Psoas muscle (tissue), 8 donors: ENCODE measurements around the gene CATSPER4. TPM values are rescaled to one million over a fixed set of nuclear protein-coding genes. Genes with fewer than 3 reads are reported as not detected.
A peak's percentile ranks its signal among the peaks of the same experiment; 100 is the strongest.

Experiments used
- ATAC-seq, 4 donors: fragments of 200-7000 bp; cut with Tn5 transposase; one replicate each; pipeline ENCODE4 v1.9.1; 2020; ENCODE audit warnings: moderate library complexity in 3 of 4, mild to moderate bottlenecking in 2 of 4
- DNase-seq, 2 donors: peaks; one replicate each; pipeline ENCODE4 v3.0.0-alpha.2; 2020
- H3K27ac ChIP-seq: fragments of 200-600 bp; one replicate; pipeline ENCODE4 v1.8.0; 2022
- H3K27me3 ChIP-seq, 3 donors: fragments of 200-600 bp in 1 of 3; one replicate each; pipeline versions ENCODE4 v1.6.1 to v1.8.0; 2013 to 2022; ENCODE audit warnings: low read length in 2 of 3, mild to moderate bottlenecking in 2 of 3, moderate library complexity in 1 of 3; ENCODE audit not compliant: insufficient read depth in 3 of 3
- H3K36me3 ChIP-seq, 2 donors: fragments of 200-600 bp in 1 of 2; one replicate each; pipeline versions ENCODE4 v1.6.1 to v1.8.0; 2013 to 2022; ENCODE audit warnings: low read depth in 1 of 2, mild to moderate bottlenecking in 1 of 2, moderate library complexity in 1 of 2; ENCODE audit not compliant: insufficient read depth in 1 of 2
- H3K4me1 ChIP-seq: fragments of 200-600 bp; one replicate; pipeline ENCODE4 v1.8.0; 2022
- H3K4me3 ChIP-seq: fragments of 200-600 bp; one replicate; pipeline ENCODE4 v1.8.0; 2022; ENCODE audit warnings: mild to moderate bottlenecking
- H3K9me3 ChIP-seq: fragments of 200-600 bp; one replicate; pipeline ENCODE4 v1.8.0; 2022
- WGBS, 3 donors: extraction: QIAGEN DNeasy Blood & Tissue Kit; methylation state at CpG; one replicate each; pipeline versions ENCODE4 v1.1.6 to v1.1.7; 2013; 5-methylcytosine and 5-hydroxymethylcytosine counted together
- intact Hi-C, 2 donors: fragments of 100-400 bp; cut with DNase I; formaldehyde crosslinking; loops; one replicate each; pipeline versions ENCODE4 v1.11.0 to v1.14.2; 2022
- polyA plus RNA-seq, 3 donors: library from polyadenylated mRNA; stranded (reverse); fragments of 200-250 nt; gene quantifications; one replicate each; pipeline ENCODE4 v1.2.3, GENCODE V29; 2013
- total RNA-seq, 4 donors: library from RNA; stranded (reverse); fragmentation: NEBNext Ultra II Directional in 2 of 4; extraction: Animal tissue kit (Norgen Biotek cat#: 25700) in 2 of 4; gene quantifications; one replicate each; pipeline versions ENCODE4 v1.2.1 to v1.2.4, GENCODE V29; 2021 to 2023
- TF ChIP-seq, protein P1 (sequence below): fragments of 200-600 bp; IDR thresholded peaks from one replicate; pipeline ENCODE4 v1.8.0; 2022; ENCODE audit warnings: antibody characterized with exemption
- donor health status: healthy with polysubstance abuse.
- donor health status: DM: no; HTN: no; CAD: no; lungs with moderate emphysema.
- donor health status: Bipolar disorder and iron deficiency.
- donor health status: healthy.
- donor health status: DM: yes; HTN: yes; CAD: no.
- donor health status: DM: no; HTN: no; CAD: no.
- donor health status: DM: no; HTN: no; CAD: no.
- donor health status: DM: yes; HTN: yes; CAD: no.

Gene CATSPER4
- total and polyA plus RNA-seq, 7 donors, result 0.01 to 0.24 TPM; not detected in 5

DNA sequence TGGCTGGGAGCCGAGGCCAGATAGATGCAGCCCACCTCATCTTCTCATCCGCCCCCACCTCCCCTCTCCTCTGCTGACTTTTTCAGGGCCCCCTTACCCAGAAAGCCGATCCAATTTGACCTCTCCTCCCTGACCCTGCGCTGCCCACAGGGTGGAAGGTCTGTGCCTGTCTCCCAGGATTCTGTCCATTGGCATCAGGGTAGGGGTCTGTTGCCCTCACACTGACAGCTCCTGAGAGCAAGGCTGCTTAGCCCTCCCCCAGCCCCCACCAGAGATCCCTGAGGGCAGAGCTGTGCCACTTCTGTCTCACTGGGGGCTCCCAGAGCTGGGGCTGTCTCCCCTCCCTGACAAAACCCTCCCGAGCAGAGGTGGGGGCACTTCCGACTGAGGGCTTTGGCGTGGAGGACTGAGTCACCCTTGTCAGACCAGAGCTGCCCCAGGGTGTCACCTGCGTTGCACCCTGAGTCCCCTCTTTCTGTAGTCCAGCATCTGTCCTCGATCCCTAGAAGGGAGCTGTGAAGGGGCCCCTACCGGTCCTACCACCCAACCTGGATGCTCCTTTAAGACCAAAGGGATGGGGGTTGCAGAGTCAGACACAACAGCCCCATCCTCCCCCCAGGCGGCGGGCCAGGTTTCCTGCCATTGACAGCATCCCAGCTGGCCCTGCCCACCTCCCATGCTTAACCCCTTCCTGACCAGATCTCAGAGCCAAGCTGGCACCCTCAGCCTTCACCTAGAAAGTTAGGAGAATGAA, 33.9 kb upstream of the CATSPER4 start:
- Histone ChIP-seq H3K4me1 (peaks cover 6% of the 10 kb centered on the region), H3K9me3 (no peaks in the 10 kb centered on the region), H3K4me3 (peak overlapping the region; percentile 37), H3K27ac (no peak overlapping the region), H3K27me3 (no peaks in the 10 kb centered on the region), H3K36me3 (no peaks in the 10 kb centered on the region)
- no peak for ATAC-seq
- WGBS, 3 donors, result 28 to 38% (median 32%) methylated on average over 9 to 12 of the region's 12 CpGs
- TF ChIP-seq, protein P1, sequence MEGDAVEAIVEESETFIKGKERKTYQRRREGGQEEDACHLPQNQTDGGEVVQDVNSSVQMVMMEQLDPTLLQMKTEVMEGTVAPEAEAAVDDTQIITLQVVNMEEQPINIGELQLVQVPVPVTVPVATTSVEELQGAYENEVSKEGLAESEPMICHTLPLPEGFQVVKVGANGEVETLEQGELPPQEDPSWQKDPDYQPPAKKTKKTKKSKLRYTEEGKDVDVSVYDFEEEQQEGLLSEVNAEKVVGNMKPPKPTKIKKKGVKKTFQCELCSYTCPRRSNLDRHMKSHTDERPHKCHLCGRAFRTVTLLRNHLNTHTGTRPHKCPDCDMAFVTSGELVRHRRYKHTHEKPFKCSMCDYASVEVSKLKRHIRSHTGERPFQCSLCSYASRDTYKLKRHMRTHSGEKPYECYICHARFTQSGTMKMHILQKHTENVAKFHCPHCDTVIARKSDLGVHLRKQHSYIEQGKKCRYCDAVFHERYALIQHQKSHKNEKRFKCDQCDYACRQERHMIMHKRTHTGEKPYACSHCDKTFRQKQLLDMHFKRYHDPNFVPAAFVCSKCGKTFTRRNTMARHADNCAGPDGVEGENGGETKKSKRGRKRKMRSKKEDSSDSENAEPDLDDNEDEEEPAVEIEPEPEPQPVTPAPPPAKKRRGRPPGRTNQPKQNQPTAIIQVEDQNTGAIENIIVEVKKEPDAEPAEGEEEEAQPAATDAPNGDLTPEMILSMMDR, result no peak
- intact Hi-C loops, result no loop called here
- peak in 1 of 2 donors; percentile 34 for DNase-seq

DNA sequence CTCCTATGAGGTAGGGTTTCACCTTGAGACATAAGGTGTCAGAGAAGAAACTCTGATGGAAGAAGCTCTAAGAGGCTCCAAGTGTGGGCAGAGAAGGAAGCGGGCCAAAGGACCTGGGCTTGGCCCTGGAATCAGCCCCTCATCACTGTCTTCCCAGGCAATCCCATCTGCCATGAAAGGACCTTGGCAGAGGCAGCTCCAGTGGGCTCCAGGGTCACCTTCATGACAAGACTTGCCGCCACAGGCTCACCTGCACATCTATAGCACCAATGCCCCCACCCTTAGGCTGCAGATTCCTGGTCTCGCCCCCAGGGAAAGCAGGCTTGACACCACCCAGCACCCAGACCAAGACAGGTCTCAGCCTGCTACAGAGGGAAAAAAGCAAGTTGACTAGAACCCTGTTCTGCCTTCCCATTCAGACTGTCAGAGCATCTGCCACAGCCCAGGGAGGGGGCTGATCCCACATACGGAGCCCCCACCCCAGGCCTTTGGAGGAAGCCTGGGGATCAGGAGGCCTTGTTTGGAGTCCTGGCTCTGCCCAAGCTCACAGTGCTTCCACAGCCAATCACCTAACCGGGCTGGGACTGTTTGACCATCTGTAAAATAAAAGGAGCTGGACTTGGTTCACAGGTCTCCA, 32.0 kb upstream of the CATSPER4 start:
- Histone ChIP-seq H3K4me1 (peaks cover 9% of the 10 kb centered on the region), H3K4me3 (peak overlapping the region; percentile 81), H3K9me3 (no peaks in the 10 kb centered on the region), H3K27me3 (no peaks in the 10 kb centered on the region), H3K36me3 (no peaks in the 10 kb centered on the region), H3K27ac (no peak overlapping the region)
- ATAC-seq (no peak), DNase-seq (no peak)
- TF ChIP-seq, protein P1, result no peak
- 82 to 84% (median 82%) methylated on average over 5 of the region's 5 CpGs for WGBS, 3 donors
- intact Hi-C loops, result no loop called here

DNA sequence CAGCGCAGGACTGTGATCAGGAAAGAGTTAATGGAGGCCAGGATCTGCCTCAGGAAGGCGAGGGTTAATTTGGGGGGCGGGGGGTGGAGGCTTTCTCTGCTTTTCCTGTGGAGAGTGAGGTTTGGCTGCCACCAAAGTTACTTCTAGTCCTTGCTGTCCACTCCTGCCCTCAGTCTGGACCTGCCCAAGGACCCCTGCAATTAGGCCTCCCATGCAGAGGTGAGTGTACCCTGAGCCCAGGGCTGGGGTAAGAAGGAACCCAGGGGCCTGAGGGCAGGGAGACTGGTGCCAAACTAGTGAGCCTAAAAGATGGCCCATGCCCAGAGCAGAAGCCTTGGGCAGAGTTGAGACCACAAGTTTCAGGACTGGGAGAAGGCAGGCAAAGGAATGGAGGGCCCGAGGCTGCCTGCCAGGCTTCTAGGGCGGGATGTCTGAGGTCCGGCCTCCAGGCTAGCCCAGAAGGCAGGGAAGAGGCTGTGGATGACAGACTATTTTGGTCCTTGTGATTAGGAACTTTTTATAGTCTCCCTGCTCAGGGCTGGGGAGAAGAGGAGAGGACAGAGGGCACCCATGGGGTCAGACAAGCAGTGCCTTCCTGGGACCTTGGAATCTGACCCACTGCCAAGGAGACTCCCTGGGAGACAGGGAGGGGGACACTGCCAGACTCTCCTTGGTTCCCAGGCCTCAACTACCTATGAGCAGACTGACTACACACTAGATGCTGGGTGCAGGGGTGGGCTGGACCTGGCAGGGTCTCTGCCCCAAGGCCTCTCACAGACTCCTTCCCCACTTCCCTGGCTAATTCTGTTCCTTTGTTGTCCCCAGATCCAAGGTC, 31.3 kb upstream of the CATSPER4 start, which contains the start of gene FAM110D:
TSS of gene FAM110D (plus strand) at position 172 of the 835 bp plus-strand sequence. CDS start 2,213 bp downstream, outside the sequence.
- no peaks in the 10 kb centered on the region for H3K9me3 ChIP-seq
- intact Hi-C loops, result no loop called here
- WGBS, 3 donors, result 41 to 45% (median 43%) methylated on average over 4 to 6 of the region's 6 CpGs
- ATAC-seq (no peak), DNase-seq (no peak)
- H3K36me3 ChIP-seq, result no peaks in the 10 kb centered on the region
- TF ChIP-seq, protein P1, result no peak
- peaks cover 13% of the 10 kb centered on the region for H3K4me1 ChIP-seq
- H3K4me3 ChIP-seq, result peak within 1 kb of the TSS; percentile 81
- no peak within 1 kb of the TSS for H3K27ac ChIP-seq
- H3K27me3 ChIP-seq, result no peaks in the 10 kb centered on the region

DNA sequence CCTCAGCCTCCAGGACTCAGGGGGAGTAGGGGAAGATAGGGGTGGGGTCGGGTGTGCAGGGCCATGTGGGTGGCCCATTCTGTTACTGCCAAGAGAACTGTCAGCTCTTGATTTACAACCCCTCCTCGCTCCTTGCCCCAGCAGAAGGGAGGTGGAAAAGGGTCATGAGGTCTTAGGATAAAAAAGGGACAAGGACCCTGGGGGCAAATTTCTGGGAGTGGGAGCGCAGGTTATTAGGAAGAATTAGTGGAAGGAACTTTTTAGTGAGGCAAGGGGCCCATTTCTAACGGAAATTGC, 30.7 kb upstream of the CATSPER4 start:
- H3K4me1 ChIP-seq, result peaks cover 13% of the 10 kb centered on the region

More for the DNA sequence above, 30.7 kb upstream of the CATSPER4 start:
- 59 to 75% (median 66%) methylated on average over 4 of the region's 4 CpGs for WGBS, 3 donors
- no peaks in the 10 kb centered on the region for H3K9me3 ChIP-seq
- TF ChIP-seq, protein P1, result no peak
- H3K27me3 ChIP-seq, result no peaks in the 10 kb centered on the region
- ATAC-seq (no peak), DNase-seq (no peak)
- no peaks in the 10 kb centered on the region for H3K36me3 ChIP-seq
- peak overlapping the region; percentile 81 for H3K4me3 ChIP-seq
- no peak overlapping the region for H3K27ac ChIP-seq
- intact Hi-C loops, result loop anchor here (5.0 to 10.0 kb wide), 4 partner anchors 52 to 265 kb away; no protein-coding TSS in a partner anchor
